Lung (tissue), 12 donors: ENCODE measurements around the gene TXNRD1. TPM values are rescaled to one million over a fixed set of nuclear protein-coding genes. Genes with fewer than 3 reads are reported as not detected.

ENCODE experiments used
- ATAC-seq: fragments of 200-7000 bp; cut with Tn5 transposase; one replicate; pipeline ENCODE4 v1.9.1; 2020; ENCODE audit warnings: moderate number of reproducible peaks; ENCODE audit not compliant: insufficient read depth, low FRiP score
- DNase-seq, 3 donors: peaks; one replicate each; pipeline ENCODE4 v3.0.0-alpha.2; 2013 to 2017
- H3K27ac ChIP-seq, 2 donors: one replicate each; pipeline ENCODE4 v1.5.1; 2013; ENCODE audit warnings: mild to moderate bottlenecking in 2 of 2, moderate library complexity in 2 of 2, control low read depth in 1 of 2, inconsistent platforms in 1 of 2, low read depth in 1 of 2, low read length in 1 of 2
- H3K27me3 ChIP-seq, 3 donors: one replicate each; pipeline ENCODE4 v1.5.1; 2013; ENCODE audit warnings: low read length in 2 of 3; ENCODE audit not compliant: control insufficient read depth in 3 of 3, insufficient read depth in 3 of 3
- H3K36me3 ChIP-seq, 4 donors: one replicate each; pipeline ENCODE4 v1.5.1; 2013; ENCODE audit warnings: low read length in 4 of 4, mild to moderate bottlenecking in 1 of 4, moderate library complexity in 1 of 4; ENCODE audit not compliant: control insufficient read depth in 4 of 4, insufficient read depth in 4 of 4
- H3K4me1 ChIP-seq, 5 donors: one replicate each; pipeline ENCODE4 v1.5.1; 2013; ENCODE audit warnings: low read length in 5 of 5, mild to moderate bottlenecking in 2 of 5, moderate library complexity in 1 of 5; ENCODE audit not compliant: control insufficient read depth in 5 of 5, insufficient read depth in 5 of 5
- H3K4me3 ChIP-seq: one replicate; pipeline ENCODE4 v1.5.1; 2013; ENCODE audit warnings: mild to moderate bottlenecking, control low read depth, moderate library complexity
- H3K9ac ChIP-seq, 2 donors: one replicate each; pipeline ENCODE4 v1.5.1; 2013; ENCODE audit warnings: low read length in 2 of 2, control low read depth in 1 of 2; ENCODE audit not compliant: insufficient read depth in 1 of 2
- H3K9me3 ChIP-seq, 4 donors: one replicate each; pipeline ENCODE4 v1.5.1; 2013; ENCODE audit warnings: low read length in 3 of 4, mild to moderate bottlenecking in 1 of 4, moderate library complexity in 1 of 4; ENCODE audit not compliant: control insufficient read depth in 4 of 4, insufficient read depth in 3 of 4
- CTCF ChIP-seq: IDR thresholded peaks from 2 replicates; pipeline ENCODE4 v1.5.1; 2012; ENCODE audit warnings: mild to moderate bottlenecking; ENCODE audit errors: control extremely low read depth, extremely low read depth
- WGBS, 2 donors: extraction: QIAGEN DNeasy Blood & Tissue Kit; methylation state at CpG; one replicate each; pipeline ENCODE4 v1.1.7; 2013; 5-methylcytosine and 5-hydroxymethylcytosine counted together
- polyA plus RNA-seq, 2 donors: library from polyadenylated mRNA; stranded (reverse); fragments of 200-250 nt; gene quantifications; one replicate each; pipeline ENCODE4 v1.2.1, GENCODE V29; 2013
- total RNA-seq, 2 donors: library from RNA; depleted of rRNA in 1 of 2; stranded (reverse); fragments of >200 nt in 1 of 2; gene quantifications; one replicate each; pipeline ENCODE4 v1.2.1, GENCODE V29; 2014 to 2021
- donor health status: control.
- donor health status: control.
- donor health status: Bipolar disorder and iron deficiency.
- donor health status: healthy.
- donor health status: DM: yes; HTN: yes; CAD: no.

Gene TXNRD1
- total and polyA plus RNA-seq, 4 donors = 74.2 to 166 (median 125) TPM

GRCh38 chr12:104290320-104290719 is 74.7 kb downstream of the TXNRD1 start:
- Histone ChIP-seq H3K9me3 (no peaks in the 10 kb centered on the region), H3K9ac (no peak overlapping the region), H3K36me3 (peaks cover 0 to 19% (median 14%) of the 10 kb centered on the region in 4 donors), H3K27me3 (no peaks in the 10 kb centered on the region), H3K4me1 (peaks cover 0 to 26% (median 7%) of the 10 kb centered on the region in 5 donors), H3K27ac (no peak overlapping the region), H3K4me3 (no peak overlapping the region)
- 87 to 97% methylated on average over 8 of the region's 8 CpGs for WGBS, 2 donors
- no peak for ATAC-seq
- no peak for TF ChIP-seq CTCF
- no peak for DNase-seq

- H3K4me1 ChIP-seq = peaks cover 0 to 26% (median 7%) of the 10 kb centered on the region in 5 donors
- TF ChIP-seq CTCF = no peak
- no peak overlapping the region for H3K27ac ChIP-seq
- H3K27me3 ChIP-seq = no peaks in the 10 kb centered on the region
- H3K9me3 ChIP-seq = no peaks in the 10 kb centered on the region
- H3K4me3 ChIP-seq = no peak overlapping the region
- DNase-seq (no peak), ATAC-seq (no peak)
- 98 to 99% methylated on average over 5 of the region's 5 CpGs for WGBS, 2 donors
- H3K36me3 ChIP-seq = peaks cover 0 to 23% (median 17%) of the 10 kb centered on the region in 4 donors
- no peak overlapping the region for H3K9ac ChIP-seq
Observed at GRCh38 chr12:104290855-104291254, 75.3 kb downstream of the TXNRD1 start.

GRCh38 chr12:104291867-104292524 is 76.4 kb downstream of the TXNRD1 start:
- Histone ChIP-seq H3K36me3 (peaks cover 0 to 28% (median 19%) of the 10 kb centered on the region in 4 donors), H3K9ac (no peak overlapping the region), H3K27ac (no peak overlapping the region), H3K4me3 (no peak overlapping the region), H3K4me1 (peaks cover 0 to 20% (median 0%) of the 10 kb centered on the region in 5 donors), H3K27me3 (no peaks in the 10 kb centered on the region), H3K9me3 (no peaks in the 10 kb centered on the region)
- ATAC-seq (no peak), DNase-seq (no peak)
- TF ChIP-seq CTCF = no peak
- WGBS, 2 donors = 70 to 82% methylated on average over 5 of the region's 5 CpGs
